ENCODE data around the gene CASP7. TPM values are rescaled to one million over a fixed set of nuclear protein-coding genes. Genes with fewer than 3 reads are reported as not detected.
A peak's percentile ranks its signal among the peaks of the same experiment; 100 is the strongest.
"Not testable (repeated sequence)": the region's sequence is repeated elsewhere in the genome, so short reads cannot be mapped to it uniquely, and the experiment has no call there.

CASP7 gene
- total and polyA plus RNA-seq, 8 donors, result 7.0 to 28.7 (median 14.8) TPM

DNA sequence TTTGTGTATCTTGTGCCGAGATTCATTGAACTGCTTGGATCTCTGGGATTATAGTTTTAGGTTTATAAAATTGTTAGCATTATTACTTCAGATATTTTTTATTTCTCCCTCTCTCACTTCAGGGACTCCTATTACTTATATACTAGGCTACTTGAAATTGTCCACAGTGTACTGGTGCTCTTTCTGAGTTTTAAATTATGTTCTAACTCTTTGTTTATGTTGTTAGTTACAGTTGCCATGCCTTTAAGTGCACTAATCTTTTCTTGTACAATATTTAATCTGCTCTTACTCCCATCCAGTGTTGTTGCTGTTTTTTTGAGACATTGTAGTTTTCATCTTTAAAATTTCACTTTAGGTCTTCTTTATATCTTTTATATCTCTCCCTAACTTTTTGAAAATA lies 84.9 kb downstream of the CASP7 start:
- H3K36me3 ChIP-seq, result no peaks in the 10 kb centered on the region
- 29 to 54% methylated on average over 1 of the region's 1 CpG for WGBS, 2 donors
- H3K27ac ChIP-seq, result peak overlapping the region in 2 of 4 donors; percentile 19 to 44
- FAIRE-seq (peak; percentile 23), DNase-seq (no peak), ATAC-seq (peak; percentile 57 to 72 (median 71))
- intact Hi-C loops (cut with DNase I), result no loop called here
- no peaks in the 10 kb centered on the region for H3K9me3 ChIP-seq
- TF ChIP-seq, protein P1, sequence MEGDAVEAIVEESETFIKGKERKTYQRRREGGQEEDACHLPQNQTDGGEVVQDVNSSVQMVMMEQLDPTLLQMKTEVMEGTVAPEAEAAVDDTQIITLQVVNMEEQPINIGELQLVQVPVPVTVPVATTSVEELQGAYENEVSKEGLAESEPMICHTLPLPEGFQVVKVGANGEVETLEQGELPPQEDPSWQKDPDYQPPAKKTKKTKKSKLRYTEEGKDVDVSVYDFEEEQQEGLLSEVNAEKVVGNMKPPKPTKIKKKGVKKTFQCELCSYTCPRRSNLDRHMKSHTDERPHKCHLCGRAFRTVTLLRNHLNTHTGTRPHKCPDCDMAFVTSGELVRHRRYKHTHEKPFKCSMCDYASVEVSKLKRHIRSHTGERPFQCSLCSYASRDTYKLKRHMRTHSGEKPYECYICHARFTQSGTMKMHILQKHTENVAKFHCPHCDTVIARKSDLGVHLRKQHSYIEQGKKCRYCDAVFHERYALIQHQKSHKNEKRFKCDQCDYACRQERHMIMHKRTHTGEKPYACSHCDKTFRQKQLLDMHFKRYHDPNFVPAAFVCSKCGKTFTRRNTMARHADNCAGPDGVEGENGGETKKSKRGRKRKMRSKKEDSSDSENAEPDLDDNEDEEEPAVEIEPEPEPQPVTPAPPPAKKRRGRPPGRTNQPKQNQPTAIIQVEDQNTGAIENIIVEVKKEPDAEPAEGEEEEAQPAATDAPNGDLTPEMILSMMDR (IDR thresholded peaks at IDR 0.05), result no peak
- H3K4me1 ChIP-seq, result peaks cover 11 to 31% (median 23%) of the 10 kb centered on the region in 3 donors
- H3K4me3 ChIP-seq, result no peak overlapping the region
- no peaks in the 10 kb centered on the region for H3K27me3 ChIP-seq

DNA sequence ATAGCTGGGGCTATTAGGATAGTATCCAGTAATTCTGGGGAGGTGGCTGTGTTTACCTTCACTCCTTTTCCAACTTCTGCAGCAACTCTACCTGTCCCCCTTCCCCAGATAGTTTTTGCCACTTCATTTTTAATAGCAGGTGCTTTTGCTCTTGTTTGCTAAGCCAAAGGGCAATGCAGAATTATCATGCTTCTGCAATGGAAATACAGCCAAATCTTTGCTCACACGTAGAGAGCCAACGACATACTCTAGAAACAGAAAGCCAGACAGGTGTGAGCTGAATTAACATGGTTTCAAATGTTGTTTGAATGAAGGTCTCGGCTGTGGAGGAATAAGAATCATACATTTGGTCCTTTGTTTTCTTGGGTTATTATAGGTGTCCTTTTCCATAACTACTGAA lies 86.2 kb downstream of the CASP7 start:
- no peak for FAIRE-seq
- Histone ChIP-seq H3K27me3 (no peaks in the 10 kb centered on the region), H3K9me3 (no peaks in the 10 kb centered on the region), H3K4me3 (no peak overlapping the region), H3K27ac (peak overlapping the region in 2 of 4 donors; percentile 44 to 48), H3K36me3 (no peaks in the 10 kb centered on the region), H3K4me1 (peaks cover 11 to 31% (median 23%) of the 10 kb centered on the region in 3 donors)
- ATAC-seq, result peak; percentile 56 to 83 (median 77)
- TF ChIP-seq, protein P1 (IDR thresholded peaks at IDR 0.05), result no peak
- 10 to 15% methylated on average over 3 of the region's 3 CpGs for WGBS, 2 donors
- DNase-seq, result no peak
- intact Hi-C loops (cut with DNase I), result no loop called here

DNA sequence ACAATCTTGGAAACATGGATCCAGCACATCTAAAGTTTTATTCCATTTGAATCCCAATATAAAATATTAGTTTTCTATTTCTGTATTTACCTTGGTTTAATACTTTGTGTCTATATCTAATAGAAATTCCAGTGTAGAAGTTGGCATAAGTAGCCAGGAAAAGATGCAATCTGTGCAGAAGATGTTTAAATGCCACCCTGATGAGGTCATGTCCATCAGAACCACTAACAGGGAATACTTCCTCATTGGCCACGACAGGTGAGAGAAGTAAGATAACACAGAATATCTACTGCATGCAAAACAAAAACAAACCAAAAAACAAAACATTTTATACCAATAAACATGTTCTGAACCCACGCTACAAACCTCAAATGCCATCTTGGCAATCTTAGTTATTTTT lies 87.5 kb downstream of the CASP7 start:
- no peaks in the 10 kb centered on the region for H3K9me3 ChIP-seq
- H3K27me3 ChIP-seq, result no peaks in the 10 kb centered on the region
- 60 to 73% methylated on average over 2 of the region's 2 CpGs for WGBS, 2 donors
- TF ChIP-seq, protein P1 (IDR thresholded peaks at IDR 0.05), result no peak
- no peak overlapping the region for H3K4me3 ChIP-seq
- H3K36me3 ChIP-seq, result no peaks in the 10 kb centered on the region
- peak in 2 of 4 donors; percentile 42 to 48 for ATAC-seq
- no peak for FAIRE-seq
- DNase-seq, result no peak
- H3K27ac ChIP-seq, result no peak overlapping the region
- intact Hi-C loops (cut with DNase I), result no loop called here
- peaks cover 11 to 25% (median 23%) of the 10 kb centered on the region in 3 donors for H3K4me1 ChIP-seq

DNA sequence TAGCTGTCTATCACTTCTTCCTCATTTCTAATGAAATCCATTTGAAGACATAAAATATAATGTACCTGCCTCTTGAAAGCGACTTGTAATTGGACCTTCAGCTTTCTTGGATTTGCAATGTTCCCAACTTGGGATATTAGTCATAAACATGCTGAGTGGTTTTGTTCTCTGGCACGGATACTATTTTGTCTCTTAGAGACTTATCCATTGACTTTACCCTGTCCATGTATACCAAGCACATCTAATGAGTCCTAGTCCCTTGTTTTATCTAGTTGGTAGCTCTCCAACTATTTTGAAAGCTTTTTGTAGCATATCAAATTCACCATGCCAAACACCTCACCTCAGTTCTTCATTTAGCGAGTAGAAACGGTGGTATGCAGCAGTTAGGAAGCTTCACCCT lies 90.6 kb downstream of the CASP7 start:
- WGBS, 2 donors, result 75 to 76% methylated on average over 4 of the region's 4 CpGs
- FAIRE-seq (no peak), DNase-seq (no peak)

DNA sequence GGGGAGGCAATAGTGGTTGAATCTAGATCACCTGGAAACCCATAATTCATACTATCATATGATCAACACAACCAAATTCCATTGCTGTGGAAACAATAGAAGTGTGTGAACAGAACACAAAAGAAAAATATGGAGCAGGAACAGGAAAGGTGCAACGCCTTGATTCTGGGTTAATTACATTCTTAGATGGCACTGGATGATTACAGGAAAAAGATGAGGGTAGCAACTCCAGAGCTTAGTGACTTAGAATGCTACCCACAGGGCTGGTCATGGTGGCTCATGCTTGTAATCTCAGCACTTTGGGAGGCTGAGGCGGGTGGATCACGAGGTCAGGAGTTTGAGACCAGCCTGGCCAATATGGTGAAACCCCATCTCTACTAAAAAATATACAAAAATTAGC lies 91.4 kb downstream of the CASP7 start:
- H3K4me1 ChIP-seq; H3K27me3 ChIP-seq; intact Hi-C loops (cut with DNase I); ATAC-seq; H3K27ac ChIP-seq; H3K36me3 ChIP-seq; H3K9me3 ChIP-seq; FAIRE-seq; H3K4me3 ChIP-seq; DNase-seq: not testable (repeated sequence)
- 86 to 90% methylated on average over 3 of the region's 3 CpGs for WGBS, 2 donors

More for the DNA sequence above, 90.6 kb downstream of the CASP7 start:
- Histone ChIP-seq H3K36me3 (no peaks in the 10 kb centered on the region), H3K27me3 (no peaks in the 10 kb centered on the region), H3K4me3 (no peak overlapping the region), H3K27ac (no peak overlapping the region), H3K9me3 (no peaks in the 10 kb centered on the region), H3K4me1 (peaks cover 11 to 15% (median 14%) of the 10 kb centered on the region in 3 donors)
- TF ChIP-seq, protein P1 (IDR thresholded peaks at IDR 0.05), result no peak
- intact Hi-C loops (cut with DNase I), result no loop called here
- ATAC-seq, result no peak
